Activated naive CD8-positive, alpha-beta T cell treated with anti-CD3 and anti-CD28 coated beads, Interleukin-2, amount 50 U/mL, for 16 hours (primary cell): ENCODE measurements around the gene GIMAP1.

Experiments used
- DNase-seq: peaks from one replicate; pipeline ENCODE4 v3.0.0-alpha.2; 2020; ENCODE audit warnings: low read depth, low spot score

GIMAP1 gene

GRCh38 chr7:150722431-150722931 is 6.1 kb downstream of the GIMAP1 start:
- DNase-seq: no peak

DNA sequence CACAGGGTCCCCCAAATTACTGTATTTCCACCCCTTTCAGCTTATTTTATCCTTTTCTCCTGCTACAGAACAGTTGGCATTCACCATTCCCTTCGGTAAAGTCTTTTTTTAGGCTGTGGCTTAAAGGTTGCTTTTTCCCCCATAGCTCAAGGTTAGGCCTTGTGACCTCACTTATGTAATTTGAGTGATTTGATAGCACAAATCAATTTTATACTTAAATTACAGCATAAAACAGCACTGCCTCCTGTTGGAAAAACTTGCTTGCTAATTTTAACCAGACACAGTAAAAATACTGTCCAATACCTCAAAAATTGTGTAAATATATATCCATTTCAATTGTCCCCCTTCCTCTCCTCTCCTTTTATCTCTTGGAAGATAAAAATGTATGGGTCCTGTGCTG is 7.1 kb downstream of the GIMAP1 start:
- no peak for DNase-seq

DNA sequence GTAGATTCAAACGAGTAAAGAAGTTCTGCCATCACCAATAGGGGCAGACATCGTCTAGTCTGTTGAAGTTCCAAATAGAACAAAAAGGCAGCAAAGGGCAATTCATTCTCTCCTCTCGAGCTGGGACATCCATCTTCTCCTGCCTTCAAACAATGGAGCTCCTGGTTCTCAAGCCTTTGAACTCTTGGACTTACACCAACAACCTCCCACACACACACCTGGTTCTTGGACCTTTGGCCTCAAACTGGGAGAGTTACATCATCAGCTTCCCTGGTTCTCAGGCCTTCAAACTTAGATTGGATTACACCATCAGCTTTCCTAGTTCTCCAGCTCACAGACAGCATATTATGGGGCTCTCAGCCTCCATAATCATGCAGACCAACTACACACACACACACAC is 11.0 kb downstream of the GIMAP1 start:
- no peak for DNase-seq

DNA sequence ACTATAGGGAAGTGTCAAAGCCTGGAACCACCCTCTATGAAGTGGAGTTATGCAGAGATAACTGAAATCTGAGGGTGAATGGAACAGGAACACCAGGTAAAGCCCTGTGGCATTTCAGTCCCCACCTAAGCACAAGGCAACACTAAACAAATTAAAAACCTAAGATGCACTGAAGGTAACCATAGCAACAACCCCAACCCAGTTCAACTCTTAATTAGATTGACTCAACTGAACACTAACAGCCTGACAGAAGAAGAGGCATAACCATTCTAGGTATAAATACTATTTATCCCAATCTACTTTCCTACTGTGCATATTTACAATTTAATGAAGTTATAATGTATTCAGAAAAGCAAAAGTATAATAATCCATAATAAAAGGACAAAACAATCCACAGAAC is 11.6 kb downstream of the GIMAP1 start:
- no peak for DNase-seq

- no peak for DNase-seq
Observed at GRCh38 chr7:150728609-150729008, 12.2 kb downstream of the GIMAP1 start.

DNA sequence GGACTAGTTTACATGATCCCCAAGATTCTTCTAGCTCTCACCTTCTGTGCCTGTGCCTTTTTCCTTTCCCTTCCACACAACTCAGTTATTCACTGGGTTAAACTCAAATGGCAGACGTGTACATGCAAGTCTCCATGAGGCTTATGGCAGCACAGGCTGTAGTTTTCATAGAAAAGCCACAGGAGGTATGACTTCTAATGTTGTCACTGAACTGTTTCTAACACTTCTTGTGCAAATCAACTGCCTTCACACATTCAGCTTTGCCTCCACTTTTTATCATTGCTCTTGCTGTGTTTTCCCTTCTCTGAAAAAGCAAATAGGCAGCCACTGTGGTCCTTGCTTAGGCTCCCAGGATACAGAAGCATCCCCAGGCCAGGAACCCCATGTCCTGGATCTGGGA is 15.5 kb downstream of the GIMAP1 start:
- no peak for DNase-seq

- DNase-seq: no peak
Observed at GRCh38 chr7:150732786-150733481, 16.5 kb downstream of the GIMAP1 start.

DNA sequence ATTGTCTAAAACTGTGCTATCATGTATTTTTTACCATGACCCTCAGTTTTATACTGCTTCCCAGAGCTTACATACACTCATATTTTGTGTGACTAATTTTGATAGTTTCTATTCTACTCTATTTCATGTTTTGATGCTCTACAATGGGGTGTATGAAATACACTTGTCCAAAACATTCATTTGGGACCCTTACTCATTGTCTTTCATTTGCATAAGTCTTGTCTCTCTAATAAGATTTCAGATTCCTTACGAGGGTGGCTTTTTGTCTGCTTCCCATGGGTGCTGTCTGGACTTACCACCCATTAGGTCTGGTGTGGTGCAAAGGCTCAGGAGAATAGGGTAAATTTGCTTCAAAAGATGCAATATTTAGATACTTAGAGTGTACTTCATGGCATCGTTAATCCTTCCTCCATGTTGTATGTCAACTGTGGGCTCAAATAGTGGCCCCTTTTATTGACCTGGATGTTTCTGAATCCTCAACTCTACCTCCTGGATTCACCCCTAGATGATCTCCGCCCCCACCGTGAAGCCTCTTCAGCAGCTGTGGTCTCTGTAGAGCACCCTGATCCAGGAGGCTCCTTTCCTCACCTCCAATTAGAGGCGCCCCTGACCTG is 17.2 kb downstream of the GIMAP1 start:
- no peak for DNase-seq

- DNase-seq: no peak
Observed at GRCh38 chr7:150734254-150734653, 17.8 kb downstream of the GIMAP1 start.

GRCh38 chr7:150735596-150736358 is 19.4 kb downstream of the GIMAP1 start:
- DNase-seq: no peak

DNA sequence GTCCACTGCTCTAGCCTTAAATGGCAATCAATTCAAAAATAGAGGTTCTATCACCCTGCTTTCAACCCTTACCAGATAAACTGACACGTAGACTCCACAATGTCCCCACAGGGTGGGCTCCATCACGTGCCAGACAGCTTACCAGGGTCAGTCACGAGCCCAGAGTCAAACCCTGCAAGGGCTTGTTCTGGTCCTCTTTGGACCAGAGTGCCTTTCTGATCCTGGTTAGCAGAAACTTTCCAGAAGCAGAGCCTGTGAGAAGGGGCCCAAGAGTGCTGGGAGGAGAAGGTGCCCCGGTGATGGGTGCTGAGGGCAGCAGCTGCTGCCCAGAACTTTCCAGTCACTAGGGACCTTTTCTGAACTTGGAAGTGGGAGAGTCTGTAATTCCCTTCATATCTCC is 20.5 kb downstream of the GIMAP1 start:
- DNase-seq: no peak

DNA sequence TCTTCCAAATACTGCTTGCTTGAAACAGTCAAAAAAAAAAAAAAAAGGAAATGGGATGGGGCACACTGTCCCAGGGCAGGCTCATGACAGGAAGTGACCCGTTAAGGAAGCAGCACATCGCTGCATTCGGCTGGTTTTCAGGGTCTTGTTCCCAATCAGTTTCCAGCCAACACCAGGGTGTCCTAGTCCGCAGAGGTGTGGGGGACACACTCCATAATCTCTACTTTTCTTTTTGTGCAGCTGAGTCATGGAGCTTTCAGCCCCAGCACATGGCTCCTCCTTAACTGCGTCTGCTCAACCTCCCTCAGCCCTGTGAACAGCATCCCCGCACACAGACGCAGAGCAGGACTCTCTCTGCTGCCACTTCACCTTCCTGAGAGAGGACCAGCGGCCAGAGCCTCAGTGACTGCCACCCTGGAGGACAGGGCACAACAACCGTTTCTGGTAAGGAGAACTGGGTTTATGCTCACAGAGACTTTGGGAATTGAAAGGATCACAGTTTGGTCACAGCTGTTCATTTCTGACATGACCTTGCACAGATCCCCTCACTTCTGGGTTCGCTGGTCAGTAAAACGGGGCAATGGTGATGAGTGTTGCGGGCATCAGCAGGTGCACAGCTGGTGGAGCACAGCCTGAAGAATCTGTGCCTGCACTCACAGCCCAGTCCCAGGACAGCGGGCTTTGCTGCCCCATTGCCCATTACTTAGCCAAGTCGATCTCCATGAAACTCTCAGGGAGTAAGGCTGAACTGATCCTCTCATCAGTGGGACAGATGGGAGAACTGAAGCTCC is 21.0 kb downstream of the GIMAP1 start, which contains the start of gene GIMAP5:
Gene GIMAP5, plus strand, starts transcription at position 154 of the 791 bp plus-strand sequence. CDS start 3,467 bp downstream, outside the sequence.
- no peak for DNase-seq

DNA sequence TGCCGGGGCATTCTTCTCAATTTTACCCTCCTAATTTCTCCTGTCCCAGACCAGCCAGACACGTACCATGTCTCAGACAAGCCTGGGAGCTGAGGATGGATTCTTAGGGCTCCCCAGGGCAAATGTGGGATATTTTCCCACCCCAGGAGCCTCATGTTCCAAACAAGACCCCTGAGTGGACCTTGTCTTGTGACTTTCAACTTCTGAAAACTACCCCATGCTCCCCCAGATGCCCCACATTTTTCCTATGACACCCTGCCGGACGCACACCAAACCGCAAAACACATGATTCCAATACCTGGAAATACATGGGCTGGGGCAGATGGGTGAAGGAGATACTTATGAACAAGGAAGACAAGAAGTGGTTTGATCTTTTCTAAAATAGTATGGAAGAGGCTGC is 21.7 kb downstream of the GIMAP1 start:
- no peak for DNase-seq

- no peak for DNase-seq
Observed at GRCh38 chr7:150738591-150739001, 22.2 kb downstream of the GIMAP1 start.

- no peak for DNase-seq
Observed at GRCh38 chr7:150739033-150739432, 22.6 kb downstream of the GIMAP1 start.

GRCh38 chr7:150740053-150740452 is 23.6 kb downstream of the GIMAP1 start:
- no peak for DNase-seq

DNA sequence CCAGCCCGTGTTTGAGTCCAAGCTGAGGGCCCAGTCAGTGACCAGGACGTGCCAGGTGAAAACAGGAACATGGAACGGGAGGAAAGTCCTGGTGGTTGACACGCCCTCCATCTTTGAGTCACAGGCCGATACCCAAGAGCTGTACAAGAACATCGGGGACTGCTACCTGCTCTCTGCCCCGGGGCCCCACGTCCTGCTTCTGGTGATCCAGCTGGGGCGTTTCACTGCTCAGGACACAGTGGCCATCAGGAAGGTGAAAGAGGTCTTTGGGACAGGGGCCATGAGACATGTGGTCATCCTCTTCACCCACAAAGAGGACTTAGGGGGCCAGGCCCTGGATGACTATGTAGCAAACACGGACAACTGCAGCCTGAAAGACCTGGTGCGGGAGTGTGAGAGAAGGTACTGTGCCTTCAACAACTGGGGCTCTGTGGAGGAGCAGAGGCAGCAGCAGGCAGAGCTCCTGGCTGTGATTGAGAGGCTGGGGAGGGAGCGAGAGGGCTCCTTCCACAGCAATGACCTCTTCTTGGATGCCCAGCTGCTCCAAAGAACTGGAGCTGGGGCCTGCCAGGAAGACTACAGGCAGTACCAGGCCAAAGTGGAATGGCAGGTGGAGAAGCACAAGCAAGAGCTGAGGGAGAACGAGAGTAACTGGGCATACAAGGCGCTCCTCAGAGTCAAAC is 26.0 kb downstream of the GIMAP1 start:
- DNase-seq: no peak

DNA sequence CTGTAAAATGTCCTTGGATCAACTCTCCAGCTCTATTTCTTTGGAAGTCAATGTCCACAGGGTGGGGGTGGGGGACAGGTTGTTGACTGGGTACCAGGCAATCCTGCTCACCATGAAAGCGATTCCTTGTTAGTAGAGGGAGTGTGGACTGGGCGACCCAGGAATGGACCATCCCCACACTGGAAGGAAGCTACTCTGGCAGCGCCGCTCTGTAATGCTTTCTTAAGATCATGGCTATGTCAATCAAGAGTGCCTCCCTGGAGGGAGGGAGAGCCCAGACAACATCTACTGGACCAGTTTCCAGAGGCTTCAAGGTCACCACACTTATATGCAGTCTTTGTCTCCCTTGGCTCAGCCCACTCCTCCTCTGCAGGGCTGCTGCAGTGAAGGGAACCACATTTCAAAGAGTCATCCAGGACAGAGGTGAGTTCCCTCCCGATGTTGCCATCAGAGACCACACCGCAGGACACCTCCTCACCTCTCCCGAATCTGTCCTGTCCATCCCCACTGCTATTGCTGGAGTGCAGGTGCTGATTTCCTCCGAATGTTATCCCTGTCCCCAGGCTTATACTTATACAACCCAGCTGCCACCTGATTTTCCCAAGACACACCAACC is 27.7 kb downstream of the GIMAP1 start:
- no peak for DNase-seq

DNA sequence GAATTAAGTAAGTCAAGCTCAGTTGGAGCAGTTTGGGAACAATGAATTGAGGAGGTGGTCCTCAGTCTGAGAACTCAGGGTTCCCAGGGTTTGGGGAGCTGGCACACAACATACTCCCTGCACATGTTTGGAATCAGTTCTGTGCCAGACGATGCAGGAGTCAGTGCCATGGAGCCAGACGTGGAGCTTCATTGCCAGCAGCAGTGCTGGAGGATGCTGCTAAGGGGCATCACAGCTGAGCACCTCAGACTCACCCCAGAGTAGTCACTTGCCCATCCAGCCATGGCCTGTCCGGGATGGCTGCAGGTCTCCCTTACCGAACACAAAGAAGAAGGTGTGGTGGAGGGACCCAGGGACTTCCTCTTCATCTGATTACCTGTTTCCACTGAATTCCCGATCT is 28.7 kb downstream of the GIMAP1 start:
- DNase-seq: no peak

DNA sequence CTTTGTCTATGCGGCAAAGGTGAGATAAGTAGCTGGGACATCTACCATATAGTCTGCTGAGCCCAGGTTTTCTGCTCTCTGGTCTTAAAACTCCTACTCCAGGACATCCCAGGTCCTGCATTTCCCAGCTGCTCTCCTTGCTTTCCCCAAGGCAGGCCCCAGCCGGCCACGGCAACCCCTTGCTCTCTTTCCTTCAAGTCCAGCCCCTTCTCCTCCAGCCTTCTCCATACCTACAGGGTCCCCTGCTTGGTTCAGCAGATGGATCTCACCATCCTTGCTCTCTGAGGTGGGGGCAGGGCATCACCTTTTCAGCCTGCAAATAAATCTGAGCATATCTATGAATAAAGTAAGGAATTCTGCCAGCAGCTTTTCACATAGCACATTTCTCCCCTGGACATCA is 29.5 kb downstream of the GIMAP1 start:
- DNase-seq: no peak

- no peak for DNase-seq
Observed at GRCh38 chr7:150746921-150747320, 30.5 kb downstream of the GIMAP1 start.
